Activated naive CD4-positive, alpha-beta T cell treated with anti-CD3 and anti-CD28 coated beads, Interleukin-2, amount 50 U/mL, for 24 hours (primary cell): ENCODE measurements around the gene GSE1.

Experiments used
- H3K27ac Mint-ChIP-seq: one replicate; pipeline ENCODE4 v1.8.0; 2021; ENCODE audit warnings: mild to moderate bottlenecking, mixed read lengths
- H3K27me3 Mint-ChIP-seq: one replicate; pipeline ENCODE4 v1.8.0; 2021; ENCODE audit warnings: mixed read lengths
- H3K36me3 Mint-ChIP-seq: one replicate; pipeline ENCODE4 v1.8.0; 2021; ENCODE audit warnings: mixed read lengths
- H3K4me1 Mint-ChIP-seq: one replicate; pipeline ENCODE4 v1.8.0; 2021; ENCODE audit warnings: mixed read lengths
- H3K4me3 Mint-ChIP-seq: one replicate; pipeline ENCODE4 v1.8.0; 2021; ENCODE audit warnings: mild to moderate bottlenecking, mixed read lengths
- H3K9me3 Mint-ChIP-seq: one replicate; pipeline ENCODE4 v1.8.0; 2021; ENCODE audit warnings: mixed read lengths

The GSE1 gene

GRCh38 chr16:85718682-85719081, 105.6 kb downstream of the GSE1 start:
- no peaks in the 10 kb centered on the region for H3K36me3 Mint-ChIP-seq
- H3K9me3 Mint-ChIP-seq: no peaks in the 10 kb centered on the region
- no peaks in the 10 kb centered on the region for H3K27me3 Mint-ChIP-seq
- H3K27ac Mint-ChIP-seq: no peak overlapping the region
- H3K4me3 Mint-ChIP-seq: no peak overlapping the region
- peaks cover 16% of the 10 kb centered on the region for H3K4me1 Mint-ChIP-seq

GRCh38 chr16:85719605-85720301, 106.6 kb downstream of the GSE1 start:
- Mint-ChIP-seq H3K4me3 (no peak overlapping the region), H3K27ac (no peak overlapping the region), H3K9me3 (no peaks in the 10 kb centered on the region), H3K4me1 (peaks cover 16% of the 10 kb centered on the region), H3K27me3 (no peaks in the 10 kb centered on the region), H3K36me3 (no peaks in the 10 kb centered on the region)

DNA sequence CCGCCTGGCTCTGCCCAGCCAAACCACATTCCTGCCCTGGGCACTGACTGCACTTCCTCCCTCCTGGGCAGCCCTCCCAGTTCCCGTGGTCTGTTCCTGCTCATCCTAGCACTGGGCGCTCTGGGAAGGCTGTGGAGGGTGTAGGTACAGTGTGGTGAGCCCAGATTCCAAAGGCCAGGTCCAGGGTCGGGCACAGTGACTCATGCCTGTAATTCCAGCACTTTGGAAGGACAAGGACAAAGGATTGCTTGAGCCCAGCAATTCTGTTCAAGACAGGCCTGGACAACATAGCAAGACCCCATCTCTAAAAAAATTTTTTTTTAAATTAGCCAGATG, 107.1 kb downstream of the GSE1 start:
- H3K4me1 Mint-ChIP-seq: peaks cover 14% of the 10 kb centered on the region
- H3K36me3 Mint-ChIP-seq: no peaks in the 10 kb centered on the region
- no peak overlapping the region for H3K4me3 Mint-ChIP-seq
- H3K27ac Mint-ChIP-seq: no peak overlapping the region
- no peaks in the 10 kb centered on the region for H3K9me3 Mint-ChIP-seq
- H3K27me3 Mint-ChIP-seq: no peaks in the 10 kb centered on the region

DNA sequence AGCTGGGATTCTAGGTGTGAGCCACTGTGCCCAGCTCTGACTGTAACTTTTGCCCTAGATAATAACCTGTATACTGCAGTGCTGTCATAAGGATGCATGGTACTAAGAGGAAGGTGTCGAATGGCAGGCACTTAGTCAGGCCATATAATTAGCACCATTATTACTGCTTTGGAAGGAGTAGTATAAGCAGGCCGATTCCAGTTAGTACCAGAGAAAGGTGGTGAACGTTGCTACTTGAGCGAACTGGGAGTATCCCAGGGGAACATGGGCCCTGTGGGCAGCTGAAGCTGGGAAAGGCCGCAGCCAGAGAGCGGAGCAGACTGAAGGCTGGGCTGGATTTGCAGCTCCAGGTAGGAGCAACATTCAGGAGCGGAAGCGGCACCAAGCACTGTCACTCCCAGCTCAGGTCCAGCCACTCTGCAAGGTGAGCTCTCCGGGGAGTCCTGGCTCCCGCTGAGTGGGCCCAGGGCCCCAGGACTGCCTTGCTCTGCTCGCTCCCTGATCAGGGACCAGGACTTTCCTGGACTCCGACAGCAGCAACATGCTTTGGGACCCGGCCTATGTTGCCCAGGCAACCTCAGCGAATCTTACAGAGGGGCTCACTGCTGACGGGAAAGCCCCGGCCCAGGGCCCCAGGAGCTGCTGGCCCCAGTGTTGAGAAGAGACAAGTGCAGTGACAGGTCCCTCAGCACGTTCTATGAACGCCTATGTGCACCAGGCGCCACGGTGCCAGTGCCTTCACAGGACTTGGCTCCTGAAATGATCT, 109.2 kb downstream of the GSE1 start:
- Mint-ChIP-seq H3K4me1 (peaks cover 6% of the 10 kb centered on the region), H3K4me3 (no peak overlapping the region)

GRCh38 chr16:85724126-85724879, 111.2 kb downstream of the GSE1 start:
- H3K4me1 Mint-ChIP-seq: no peaks in the 10 kb centered on the region
- H3K27ac Mint-ChIP-seq: no peak overlapping the region

More for the DNA sequence above, 109.2 kb downstream of the GSE1 start:
- no peaks in the 10 kb centered on the region for H3K9me3 Mint-ChIP-seq
- peaks cover 3% of the 10 kb centered on the region for H3K36me3 Mint-ChIP-seq
- H3K27ac Mint-ChIP-seq: no peak overlapping the region
- no peaks in the 10 kb centered on the region for H3K27me3 Mint-ChIP-seq

GRCh38 chr16:85724936-85725335, 111.8 kb downstream of the GSE1 start:
- Mint-ChIP-seq H3K36me3 (peaks cover 3% of the 10 kb centered on the region), H3K4me3 (no peak overlapping the region), H3K4me1 (peaks cover 4% of the 10 kb centered on the region), H3K27ac (no peak overlapping the region), H3K9me3 (no peaks in the 10 kb centered on the region), H3K27me3 (no peaks in the 10 kb centered on the region)

More at GRCh38 chr16:85724126-85724879, 111.2 kb downstream of the GSE1 start:
- H3K36me3 Mint-ChIP-seq: peaks cover 3% of the 10 kb centered on the region
- H3K9me3 Mint-ChIP-seq: no peaks in the 10 kb centered on the region
- no peak overlapping the region for H3K4me3 Mint-ChIP-seq
- H3K27me3 Mint-ChIP-seq: no peaks in the 10 kb centered on the region
